DMS 273 treated with DMSO at 0.1 percent for 48 hours (cell line): ENCODE results near the gene TNFRSF1A.

Experiments used
- DNase-seq: peaks from one replicate; lab custom pipeline; 2025; lab: John Stamatoyannopoulos, UW

The TNFRSF1A gene

DNA sequence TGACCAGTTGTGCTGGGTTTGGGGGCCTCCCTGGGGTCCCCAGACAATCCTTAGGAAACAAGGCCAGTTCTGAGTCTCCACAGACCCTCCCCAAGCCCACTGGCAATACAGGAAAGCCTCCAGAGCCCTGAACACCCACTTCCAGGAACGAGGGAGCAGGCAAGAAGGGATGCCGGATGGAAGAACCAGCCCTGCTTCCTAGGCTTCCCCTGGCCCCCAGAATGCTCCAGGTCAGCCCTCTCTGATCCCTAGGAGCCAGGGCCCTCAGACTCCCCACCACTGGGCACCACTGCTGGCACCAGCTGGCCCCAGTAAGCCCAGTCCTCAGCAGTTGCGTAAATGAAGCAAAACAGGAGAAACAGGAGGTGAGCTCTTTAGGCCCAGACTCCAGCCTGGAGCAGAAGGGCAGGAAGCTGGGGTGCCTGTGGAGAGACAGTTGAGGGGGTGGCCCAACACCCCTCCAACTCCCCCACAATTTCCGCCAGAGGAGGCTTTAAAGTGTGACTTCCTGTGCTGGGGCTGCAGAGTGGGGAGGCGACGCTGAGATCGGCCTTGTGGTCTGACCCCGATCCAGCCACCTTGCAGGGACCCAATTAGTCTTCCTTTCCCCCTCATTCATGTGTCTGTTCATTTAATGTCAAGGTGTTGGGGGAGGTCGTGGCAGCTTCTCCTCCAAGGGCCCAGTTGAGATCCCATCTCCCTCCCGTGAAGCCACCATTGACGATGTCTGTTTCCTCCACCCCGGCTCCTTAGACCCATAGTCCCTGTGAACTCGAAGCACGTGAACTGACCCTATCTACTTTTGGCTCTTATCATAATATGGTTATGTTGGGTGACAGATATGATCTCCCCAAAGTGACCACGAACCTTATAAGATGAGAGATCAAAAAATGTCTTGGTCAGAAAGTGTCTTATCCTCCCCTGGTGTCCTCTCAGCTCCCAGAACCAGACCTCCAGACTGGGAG, 4.7 kb downstream of the TNFRSF1A start:
- DNase-seq: no peak

- DNase-seq: peak; percentile 88
Observed at GRCh38 chr12:6336079-6336888, 5.6 kb downstream of the TNFRSF1A start.

- peak; percentile 9 for DNase-seq
Observed at GRCh38 chr12:6335451-6336078, 6.3 kb downstream of the TNFRSF1A start.

DNA sequence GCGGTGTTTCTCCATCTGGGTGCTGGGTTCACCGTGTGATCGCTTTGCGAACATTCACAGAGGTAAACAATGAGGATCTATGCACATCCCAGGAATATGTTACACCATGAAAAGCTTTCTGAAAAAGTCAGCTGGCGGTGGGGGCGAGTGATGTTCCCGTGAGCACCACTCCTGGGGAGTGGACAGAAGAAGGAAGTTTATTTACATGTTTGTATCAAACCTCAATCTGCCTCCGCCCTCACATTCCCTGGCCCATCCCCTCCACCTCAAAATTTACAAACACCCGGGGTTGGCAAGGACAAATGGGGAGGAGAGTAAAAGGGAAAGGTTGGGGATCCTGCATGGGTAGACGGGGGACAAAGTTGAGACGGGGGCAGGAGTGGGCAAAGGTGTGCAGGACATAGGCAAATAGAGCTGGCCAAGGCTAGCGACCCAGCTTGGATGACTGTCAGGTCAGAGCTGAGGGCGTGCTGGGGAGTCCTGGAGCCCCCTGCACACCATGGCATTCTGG, 6.9 kb downstream of the TNFRSF1A start:
- no peak for DNase-seq

GRCh38 chr12:6334359-6334758, 7.5 kb downstream of the TNFRSF1A start:
- DNase-seq: no peak

GRCh38 chr12:6333566-6333965, 8.3 kb downstream of the TNFRSF1A start:
- no peak for DNase-seq

DNA sequence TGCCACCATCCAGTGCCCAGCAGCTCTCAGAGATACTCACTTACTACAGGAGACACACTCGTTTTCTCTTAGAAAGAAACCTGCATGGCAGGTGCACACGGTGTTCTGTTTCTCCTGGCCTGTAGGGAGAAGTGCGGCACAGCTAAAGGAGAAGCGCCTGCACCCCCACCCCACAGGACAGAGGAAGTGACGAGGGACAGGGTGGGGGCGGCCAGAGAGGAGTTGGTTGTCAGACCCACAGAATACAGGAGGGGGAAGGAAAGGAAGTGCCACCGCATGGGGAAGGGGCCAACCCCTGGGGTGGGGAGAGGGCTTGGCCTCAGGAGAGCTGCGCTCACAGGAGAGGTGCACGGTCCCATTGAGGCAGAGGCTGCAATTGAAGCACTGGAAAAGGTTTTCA, 8.8 kb downstream of the TNFRSF1A start:
- DNase-seq: no peak

DNA sequence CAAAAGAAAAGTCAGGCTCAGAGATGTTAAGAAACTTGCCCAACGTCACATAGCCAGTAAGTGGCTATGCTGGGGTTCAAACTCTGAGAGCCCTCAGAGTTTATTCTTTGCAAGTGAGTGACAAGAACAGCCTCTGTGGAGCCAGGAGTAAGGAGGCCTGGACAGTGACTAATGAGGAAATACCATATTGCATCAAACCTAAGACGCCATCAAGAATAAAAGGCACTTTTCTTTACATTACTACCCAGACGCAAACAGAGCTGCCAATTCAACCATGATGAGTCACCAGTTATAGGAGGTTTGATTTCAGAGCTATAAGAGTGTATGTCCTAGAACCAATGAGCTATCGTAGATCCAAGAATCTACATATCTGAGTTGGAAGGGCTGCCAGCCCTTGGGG, 9.4 kb downstream of the TNFRSF1A start:
- no peak for DNase-seq

GRCh38 chr12:6330999-6331714, 10.7 kb downstream of the TNFRSF1A start:
- DNase-seq: no peak

DNA sequence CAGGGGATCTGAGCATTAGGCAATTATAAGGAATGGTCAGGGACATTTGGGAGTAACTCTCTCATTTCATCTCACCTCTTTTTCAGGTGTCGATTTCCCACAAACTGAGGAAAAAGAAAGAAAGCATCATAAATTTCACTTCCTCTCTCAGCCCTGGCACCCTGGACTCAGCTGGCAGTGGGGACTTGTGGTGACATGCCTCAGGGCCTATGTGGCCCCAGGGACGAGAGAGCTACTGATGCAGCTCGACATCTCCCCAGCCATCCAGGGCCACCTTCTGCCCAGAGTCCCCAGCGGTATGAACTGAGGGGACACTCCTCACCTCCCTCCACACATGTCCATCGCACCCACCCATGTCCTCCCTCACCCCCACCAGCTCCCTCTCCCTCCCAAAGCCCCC, 11.7 kb downstream of the TNFRSF1A start:
- no peak for DNase-seq

GRCh38 chr12:6329703-6330064, 12.2 kb downstream of the TNFRSF1A start:
- DNase-seq: no peak

DNA sequence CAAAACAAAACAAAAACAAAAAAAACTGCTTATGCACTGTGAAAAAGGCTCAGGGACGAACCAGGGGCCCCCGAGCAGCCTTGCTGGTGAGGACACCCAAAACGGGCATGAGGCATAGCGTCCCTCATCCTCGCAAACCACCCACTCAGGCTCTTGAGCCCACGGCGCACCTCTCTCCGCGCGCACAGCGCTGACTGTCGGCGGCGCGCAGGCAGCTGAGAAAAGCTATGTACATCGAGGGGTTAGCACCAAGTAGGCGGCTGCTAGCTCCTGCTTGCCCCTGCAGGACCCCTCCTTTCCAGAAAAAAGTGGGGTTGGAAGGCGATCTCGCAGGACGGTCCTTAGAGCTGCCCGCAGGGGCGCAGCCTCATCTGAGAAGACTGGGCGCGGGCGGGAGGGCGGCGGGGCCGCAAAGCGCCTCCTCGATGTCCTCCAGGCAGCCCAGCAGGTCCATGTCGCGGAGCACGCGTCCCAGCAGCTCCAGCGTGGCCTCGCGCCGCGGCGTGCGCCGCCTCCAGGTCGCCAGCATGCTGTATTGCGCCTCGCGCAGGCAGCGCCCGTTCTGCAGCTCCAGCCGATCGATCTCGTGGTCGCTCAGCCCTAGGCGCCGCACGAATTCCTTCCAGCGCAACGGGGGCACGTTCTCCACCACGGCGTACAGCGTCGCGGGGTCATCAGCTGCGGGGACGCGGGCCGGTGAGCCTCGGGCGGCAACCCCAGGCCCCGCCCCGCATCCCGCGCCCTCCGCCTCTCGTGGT, 12.8 kb downstream of the TNFRSF1A start:
- no peak for DNase-seq

GRCh38 chr12:6328045-6328779, 13.7 kb downstream of the TNFRSF1A start:
- no peak for DNase-seq

GRCh38 chr12:6327229-6328041, 14.4 kb downstream of the TNFRSF1A start:
- no peak for DNase-seq

GRCh38 chr12:6326316-6327228, 15.3 kb downstream of the TNFRSF1A start:
- no peak for DNase-seq

DNA sequence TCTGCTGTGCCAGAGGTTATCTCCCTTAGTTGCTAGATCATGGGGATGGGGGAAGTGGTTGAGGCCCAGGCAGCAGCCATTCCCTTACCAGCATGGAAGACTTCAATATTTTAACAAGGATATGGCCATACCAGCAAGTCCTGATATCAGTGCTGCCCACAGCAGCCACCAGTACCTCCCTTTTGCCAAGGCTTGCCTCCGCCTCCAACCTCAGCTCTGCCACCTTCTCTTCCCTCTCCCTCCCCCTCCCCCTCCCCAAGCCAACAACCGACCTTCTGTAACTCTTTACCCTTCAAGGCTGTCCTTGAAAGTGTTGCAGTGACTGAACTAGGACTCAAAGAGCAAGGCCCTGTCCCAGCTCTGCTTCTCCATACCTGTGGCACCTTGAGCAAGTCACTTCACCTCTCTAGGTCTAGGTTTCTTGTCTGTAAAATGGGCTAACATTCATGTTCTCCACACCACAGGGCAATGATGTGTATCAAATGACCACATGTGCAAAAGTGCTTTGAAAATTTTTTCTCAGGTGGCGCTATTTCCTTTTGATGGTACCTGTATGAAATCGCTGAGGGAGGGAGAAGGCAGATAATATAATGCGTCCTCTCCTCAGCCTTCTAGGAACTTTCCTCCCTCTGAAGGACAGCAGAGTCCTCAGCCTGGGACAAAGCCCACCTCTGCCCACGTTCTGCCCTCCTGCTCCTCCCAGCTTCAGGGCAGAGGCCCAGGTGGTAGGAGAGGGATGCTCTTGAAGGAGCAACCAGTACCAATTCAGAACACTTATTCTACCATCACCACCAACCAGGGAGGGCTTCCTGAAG, 16.7 kb downstream of the TNFRSF1A start:
- no peak for DNase-seq

DNA sequence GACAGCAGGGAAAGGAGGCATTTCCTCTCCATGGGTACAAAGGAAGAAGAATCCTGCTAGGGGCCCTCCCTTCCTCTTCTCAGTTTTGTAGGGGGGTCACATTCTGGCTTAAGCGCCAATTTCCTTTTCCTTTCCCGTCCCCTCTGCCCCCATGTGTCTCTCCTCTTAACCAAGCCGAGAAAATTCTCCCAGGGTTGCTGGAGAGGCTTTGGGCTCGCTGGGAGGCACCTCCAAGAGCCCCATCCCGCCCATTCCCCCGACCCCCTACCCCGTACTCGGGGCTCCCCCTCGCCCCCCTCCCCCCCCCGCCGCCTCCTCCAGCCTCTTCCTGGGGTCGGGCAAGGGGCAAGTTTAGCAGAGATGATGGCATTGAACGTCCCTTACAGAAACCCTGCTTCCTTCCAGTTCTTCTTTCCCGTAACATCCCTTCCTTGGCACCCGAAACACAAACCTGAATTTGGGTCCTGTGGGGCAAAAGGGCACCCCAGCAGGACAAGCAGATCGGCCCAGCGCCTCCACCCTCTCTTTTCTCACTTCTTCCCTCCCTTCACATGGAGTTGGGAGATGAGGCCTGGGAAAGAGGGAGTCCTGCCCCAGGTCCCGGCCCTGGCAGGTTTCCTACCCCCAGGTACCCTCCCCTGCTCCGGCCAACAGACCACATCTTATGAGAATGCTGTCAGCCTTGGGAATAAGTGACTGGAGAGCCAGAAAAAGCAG, 17.7 kb downstream of the TNFRSF1A start:
- no peak for DNase-seq
